ENCODE results near the gene NUP62. TPM values are rescaled to one million over a fixed set of nuclear protein-coding genes. Genes with fewer than 3 reads are reported as not detected.
"Not testable (repeated sequence)": the region's sequence is repeated elsewhere in the genome, so short reads cannot be mapped to it uniquely, and the experiment has no call there.

Gene NUP62
- total RNA-seq, 2 donors from 2014 or later, result 29.9 to 34.3 TPM

DNA sequence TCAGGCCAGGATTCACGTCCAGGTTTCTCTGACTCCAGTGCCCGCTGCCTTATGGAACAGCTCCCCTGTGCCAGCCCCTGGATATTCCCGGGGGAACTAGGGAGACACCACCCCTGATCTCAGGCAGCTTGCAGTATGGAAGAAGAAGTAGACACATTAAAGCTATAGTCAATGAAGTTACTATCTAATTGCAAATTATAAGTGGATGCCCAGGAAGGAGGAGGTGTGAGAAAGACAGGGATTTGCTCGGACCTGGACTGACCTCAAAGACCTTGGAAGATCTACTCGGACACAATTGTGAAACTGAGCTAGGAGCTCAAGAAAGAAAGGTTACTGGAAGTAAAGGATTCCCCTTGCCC, 21.3 kb upstream of the NUP62 start:
- Histone ChIP-seq H3K4me1 (ENCODE audit: control insufficient read depth in 1 of 2, low read depth in 2 of 2) (peaks cover 27 to 42% of the 10 kb centered on the region in 2 donors), H3K36me3 (no peaks in the 10 kb centered on the region), H3K27me3 (replicated peaks; ENCODE audit: insufficient read depth) (no peaks in the 10 kb centered on the region), H3K9me3 (no peaks in the 10 kb centered on the region), H3K4me3 (no peak overlapping the region), H3K27ac (no peak overlapping the region)
- TF ChIP-seq, protein P1, sequence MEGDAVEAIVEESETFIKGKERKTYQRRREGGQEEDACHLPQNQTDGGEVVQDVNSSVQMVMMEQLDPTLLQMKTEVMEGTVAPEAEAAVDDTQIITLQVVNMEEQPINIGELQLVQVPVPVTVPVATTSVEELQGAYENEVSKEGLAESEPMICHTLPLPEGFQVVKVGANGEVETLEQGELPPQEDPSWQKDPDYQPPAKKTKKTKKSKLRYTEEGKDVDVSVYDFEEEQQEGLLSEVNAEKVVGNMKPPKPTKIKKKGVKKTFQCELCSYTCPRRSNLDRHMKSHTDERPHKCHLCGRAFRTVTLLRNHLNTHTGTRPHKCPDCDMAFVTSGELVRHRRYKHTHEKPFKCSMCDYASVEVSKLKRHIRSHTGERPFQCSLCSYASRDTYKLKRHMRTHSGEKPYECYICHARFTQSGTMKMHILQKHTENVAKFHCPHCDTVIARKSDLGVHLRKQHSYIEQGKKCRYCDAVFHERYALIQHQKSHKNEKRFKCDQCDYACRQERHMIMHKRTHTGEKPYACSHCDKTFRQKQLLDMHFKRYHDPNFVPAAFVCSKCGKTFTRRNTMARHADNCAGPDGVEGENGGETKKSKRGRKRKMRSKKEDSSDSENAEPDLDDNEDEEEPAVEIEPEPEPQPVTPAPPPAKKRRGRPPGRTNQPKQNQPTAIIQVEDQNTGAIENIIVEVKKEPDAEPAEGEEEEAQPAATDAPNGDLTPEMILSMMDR (IDR thresholded peaks at IDR 0.05), result no peak
- DNase-seq (ENCODE audit: low spot score) (no peak), ATAC-seq (ENCODE audit: insufficient number of reproducible peaks, low FRiP score, low read depth) (no peak)

DNA sequence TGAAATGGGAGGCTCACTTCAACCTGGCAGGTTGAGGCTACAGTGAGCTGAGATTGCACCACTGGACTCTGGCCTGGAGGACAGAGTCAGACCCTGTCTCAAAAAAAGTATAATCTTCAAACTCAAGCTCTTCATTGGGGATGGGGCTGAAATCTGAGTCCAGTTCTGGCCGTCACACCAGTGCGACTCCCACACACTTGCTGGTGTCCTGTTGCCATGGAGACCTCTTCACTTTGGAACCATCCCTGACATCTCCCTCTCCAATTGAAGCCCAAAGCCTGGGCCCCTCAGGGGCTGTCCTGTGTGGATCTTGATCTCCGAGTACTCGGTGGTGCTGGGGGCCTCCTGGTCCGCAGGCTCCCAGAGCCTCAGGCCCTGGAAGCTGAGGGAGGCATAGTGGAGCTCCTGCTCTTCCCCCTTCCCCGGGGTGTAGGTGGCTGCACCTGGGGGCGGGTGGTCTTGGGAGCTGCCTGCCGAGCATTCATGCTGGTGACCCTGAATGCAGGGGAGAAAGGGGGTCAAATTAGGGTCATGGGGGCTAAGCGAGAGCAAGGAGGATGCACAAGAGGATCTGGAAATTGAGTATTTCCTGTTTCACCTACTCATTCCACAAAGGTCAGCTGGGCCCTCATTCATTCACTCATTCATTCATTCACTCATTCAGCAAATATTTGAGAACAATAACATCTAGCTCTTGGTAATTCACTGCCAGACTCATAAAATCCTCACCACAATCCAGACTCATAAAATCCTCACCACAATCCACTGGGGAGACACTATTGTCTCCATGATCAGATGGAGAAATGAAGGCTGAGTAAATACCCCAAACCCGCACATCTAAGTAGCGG, 20.7 kb upstream of the NUP62 start:
- DNase-seq (ENCODE audit: low spot score) (no peak), ATAC-seq (ENCODE audit: insufficient number of reproducible peaks, low FRiP score, low read depth) (no peak)

DNA sequence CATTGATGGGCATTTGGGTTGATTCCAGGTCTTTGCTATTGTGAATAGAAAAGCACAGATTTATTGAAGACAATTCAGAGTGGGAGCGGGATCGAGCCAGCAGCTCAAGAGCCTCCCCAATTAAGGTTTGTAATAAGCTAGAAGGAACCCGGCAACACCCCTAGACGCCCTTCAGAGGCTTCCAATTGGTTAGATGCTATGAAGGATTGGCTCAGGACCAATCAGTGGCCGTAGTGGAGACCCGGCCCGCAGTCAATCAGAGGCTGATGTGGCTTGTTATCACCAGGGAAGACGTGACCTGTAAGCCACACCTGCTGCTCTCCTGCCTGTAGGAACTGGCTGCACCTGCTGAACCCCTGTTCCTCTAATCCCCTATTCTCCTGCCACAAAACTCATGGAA, 17.1 kb upstream of the NUP62 start:
- H3K27me3 ChIP-seq (replicated peaks; ENCODE audit: insufficient read depth), result no peaks in the 10 kb centered on the region
- TF ChIP-seq, protein P1 (IDR thresholded peaks at IDR 0.05), result no peak
- H3K27ac ChIP-seq, result no peak overlapping the region
- H3K4me3 ChIP-seq, result no peak overlapping the region
- no peaks in the 10 kb centered on the region for H3K9me3 ChIP-seq
- H3K4me1 ChIP-seq (ENCODE audit: control insufficient read depth in 1 of 2, low read depth in 2 of 2), result peaks cover 0 to 3% of the 10 kb centered on the region in 2 donors
- no peak for DNase-seq (ENCODE audit: low spot score)
- H3K36me3 ChIP-seq, result no peaks in the 10 kb centered on the region
- no peak for ATAC-seq (ENCODE audit: insufficient number of reproducible peaks, low FRiP score, low read depth)

More for the DNA sequence above, 20.7 kb upstream of the NUP62 start:
- Histone ChIP-seq H3K27ac (no peak overlapping the region), H3K36me3 (no peaks in the 10 kb centered on the region), H3K4me1 (ENCODE audit: control insufficient read depth in 1 of 2, low read depth in 2 of 2) (peaks cover 22 to 36% of the 10 kb centered on the region in 2 donors), H3K4me3 (no peak overlapping the region), H3K27me3 (replicated peaks; ENCODE audit: insufficient read depth) (no peaks in the 10 kb centered on the region), H3K9me3 (no peaks in the 10 kb centered on the region)
- TF ChIP-seq, protein P1 (IDR thresholded peaks at IDR 0.05), result no peak

DNA sequence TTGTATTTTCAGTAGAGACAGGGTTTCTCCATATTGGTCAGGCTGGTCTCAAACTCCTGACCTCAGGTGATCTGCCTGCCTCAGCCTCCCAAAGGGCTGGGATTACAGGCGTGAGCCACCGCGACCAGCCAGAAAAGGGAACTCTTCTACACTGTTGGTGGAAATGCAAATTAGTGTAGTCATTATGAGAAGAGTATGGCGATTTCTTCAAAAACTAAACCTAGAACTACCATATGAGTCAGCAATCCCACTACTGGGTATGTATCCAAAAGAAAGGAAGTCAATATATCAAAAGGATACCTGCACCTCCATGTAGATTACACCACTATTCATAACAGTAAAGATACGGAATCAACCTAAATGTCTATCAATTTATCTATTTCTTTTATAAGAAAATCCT, 15.3 kb upstream of the NUP62 start:
- H3K4me1 ChIP-seq (ENCODE audit: control insufficient read depth in 1 of 2, low read depth in 2 of 2); H3K4me3 ChIP-seq; H3K27me3 ChIP-seq (replicated peaks; ENCODE audit: insufficient read depth); DNase-seq (ENCODE audit: low spot score); H3K36me3 ChIP-seq; H3K27ac ChIP-seq; H3K9me3 ChIP-seq; ATAC-seq (ENCODE audit: insufficient number of reproducible peaks, low FRiP score, low read depth): not testable (repeated sequence)

DNA sequence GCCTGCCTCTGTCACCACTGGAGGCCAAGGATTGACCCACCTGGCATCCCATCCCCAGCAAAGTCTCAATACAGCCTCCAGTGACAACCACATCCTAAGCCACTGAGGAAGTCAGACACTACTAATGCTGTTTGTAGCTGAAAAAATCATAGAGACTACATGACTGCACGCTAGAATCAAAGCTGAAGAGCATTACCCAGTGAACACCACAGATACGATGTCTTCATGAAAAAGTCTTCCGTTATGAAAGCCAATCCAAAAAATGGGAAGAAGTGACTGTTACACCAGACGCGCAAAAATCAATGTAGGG, 11.1 kb upstream of the NUP62 start:
- DNase-seq (ENCODE audit: low spot score) (no peak), ATAC-seq (ENCODE audit: insufficient number of reproducible peaks, low FRiP score, low read depth) (no peak)
- Histone ChIP-seq H3K27me3 (replicated peaks; ENCODE audit: insufficient read depth) (no peaks in the 10 kb centered on the region), H3K4me1 (ENCODE audit: control insufficient read depth in 1 of 2, low read depth in 2 of 2) (peaks cover 0 to 4% of the 10 kb centered on the region in 2 donors), H3K36me3 (no peaks in the 10 kb centered on the region), H3K9me3 (no peaks in the 10 kb centered on the region), H3K4me3 (no peak overlapping the region), H3K27ac (no peak overlapping the region)
- TF ChIP-seq, protein P1 (IDR thresholded peaks at IDR 0.05), result no peak
